ENCODE data around the gene RRP15.

DNA sequence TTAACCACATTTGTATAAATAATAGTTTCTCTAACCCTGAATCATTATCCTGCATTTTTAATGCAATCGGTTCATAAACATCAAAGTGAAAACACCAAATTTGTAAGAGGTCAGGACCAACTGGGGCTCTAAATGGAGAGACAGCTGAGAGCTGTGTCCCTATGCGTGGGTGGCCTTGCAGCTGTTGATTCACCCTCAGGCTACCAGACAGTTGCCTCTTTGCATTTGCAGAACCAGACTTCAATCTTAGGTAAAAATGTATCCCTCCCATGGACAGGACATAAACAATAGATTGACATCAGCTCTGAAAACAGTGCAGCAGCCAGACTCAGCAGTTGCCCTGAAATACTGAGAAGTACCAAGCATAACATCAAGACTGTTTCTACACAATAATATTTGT, 51.2 kb downstream of the RRP15 start:
- TF ChIP-seq CTCF (conservative IDR thresholded peaks at IDR 0.05; ENCODE audit: low read depth, low read length) (no peak), EZH2 (IDR thresholded peaks at IDR 0.05; ENCODE audit: low read length, unreplicated experiment) (no peak), EZH2phosphoT487 (IDR thresholded peaks at IDR 0.05; ENCODE audit: borderline replicate concordance, low read length) (no peak)

All from PC-3 (cell line).